Measurements from ENCODE around the gene GCLC. TPM values are rescaled to one million over a fixed set of nuclear protein-coding genes. Genes with fewer than 3 reads are reported as not detected.

Gene GCLC
- total RNA-seq, 1 donor: 26.8 TPM

DNA sequence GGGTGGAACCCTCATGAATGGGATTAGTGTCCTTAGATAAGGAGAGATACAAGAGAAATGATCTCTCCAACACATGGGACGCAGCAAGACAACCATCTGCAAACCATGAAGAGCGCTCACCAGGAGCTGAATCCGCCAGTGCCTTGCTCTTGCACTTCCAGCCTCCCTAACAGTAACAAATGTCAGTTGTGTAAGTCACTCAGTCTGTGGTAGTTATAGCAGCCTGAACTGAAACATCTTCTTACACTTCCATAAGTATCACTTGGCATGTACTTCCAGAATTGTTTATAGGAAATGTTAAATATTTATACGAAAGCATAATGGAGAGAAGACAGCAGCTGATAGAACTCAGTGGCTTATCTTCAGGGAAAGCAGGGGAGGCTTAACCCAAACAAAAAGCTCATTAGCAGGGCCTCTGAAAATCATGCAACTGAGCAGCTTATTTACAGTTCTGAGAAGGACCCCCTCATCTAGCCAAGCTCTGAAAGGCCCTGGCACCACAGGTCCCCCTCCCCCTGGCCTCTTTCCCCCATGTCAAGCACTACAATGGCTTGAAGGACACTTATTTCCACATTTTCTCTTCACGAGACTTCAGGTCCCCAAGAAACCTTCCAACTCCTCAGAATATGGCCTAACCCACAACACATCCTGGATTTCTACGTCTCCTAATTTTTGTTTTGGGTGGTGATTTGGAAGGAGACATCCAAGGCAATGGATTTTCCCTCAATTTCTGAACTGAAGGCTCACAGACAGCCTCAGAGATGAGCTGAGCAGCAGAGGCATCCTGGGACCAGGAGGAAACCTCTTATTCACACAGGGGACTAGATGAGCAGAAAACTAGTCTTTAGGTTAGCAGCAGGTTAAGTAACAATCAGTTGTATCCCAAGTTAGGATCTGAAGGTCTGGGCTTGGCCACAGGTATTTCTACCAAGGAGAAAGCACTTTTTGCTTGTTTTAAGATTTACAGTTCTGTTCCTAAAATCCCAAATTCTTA is 49.1 kb downstream of the GCLC start:
- no peak for DNase-seq (ENCODE audit: insufficient read length, low spot score, missing footprints)
- Histone ChIP-seq H3K36me3 (ENCODE audit: insufficient read depth, low read length) (no peaks in the 10 kb centered on the region), H4K20me1 (ENCODE audit: insufficient read depth, low read length) (no peaks in the 10 kb centered on the region), H3K4me1 (ENCODE audit: insufficient read depth, low read length) (peaks cover 34% of the 10 kb centered on the region), H3K79me2 (ENCODE audit: insufficient read depth, low read length) (no peaks in the 10 kb centered on the region), H3K27ac (ENCODE audit: low read depth, low read length) (no peak overlapping the region), H3K9me3 (ENCODE audit: low read depth, low read length) (no peaks in the 10 kb centered on the region), H3K4me3 (ENCODE audit: insufficient read depth, low read length) (no peak overlapping the region), H2AFZ (ENCODE audit: low read length) (no peak overlapping the region), H3K27me3 (ENCODE audit: insufficient read depth, low read length) (no peaks in the 10 kb centered on the region), H3K4me2 (ENCODE audit: insufficient read depth, low read length) (no peak overlapping the region)
- TF ChIP-seq CTCF (IDR thresholded peaks at IDR 0.05; ENCODE audit: extremely low read depth, low read depth, low read length): no peak

GRCh38 chr6:53494076-53494475 is 50.8 kb downstream of the GCLC start:
- peak; percentile 53 for DNase-seq (ENCODE audit: insufficient read length, low spot score, missing footprints)
- TF ChIP-seq CTCF (IDR thresholded peaks at IDR 0.05; ENCODE audit: extremely low read depth, low read depth, low read length): no peak
- Histone ChIP-seq H3K9me3 (ENCODE audit: low read depth, low read length) (no peaks in the 10 kb centered on the region), H2AFZ (ENCODE audit: low read length) (no peak overlapping the region), H3K79me2 (ENCODE audit: insufficient read depth, low read length) (no peaks in the 10 kb centered on the region), H3K4me1 (ENCODE audit: insufficient read depth, low read length) (peaks cover 34% of the 10 kb centered on the region), H3K27ac (ENCODE audit: low read depth, low read length) (peak overlapping the region; percentile 48), H3K27me3 (ENCODE audit: insufficient read depth, low read length) (no peaks in the 10 kb centered on the region), H3K4me2 (ENCODE audit: insufficient read depth, low read length) (peak overlapping the region; percentile 94), H3K36me3 (ENCODE audit: insufficient read depth, low read length) (no peaks in the 10 kb centered on the region), H3K4me3 (ENCODE audit: insufficient read depth, low read length) (peak overlapping the region; percentile 65), H4K20me1 (ENCODE audit: insufficient read depth, low read length) (no peaks in the 10 kb centered on the region)

- Histone ChIP-seq H2AFZ (ENCODE audit: low read length) (peak overlapping the region; percentile 43), H3K36me3 (ENCODE audit: insufficient read depth, low read length) (no peaks in the 10 kb centered on the region), H3K4me2 (ENCODE audit: insufficient read depth, low read length) (peak overlapping the region; percentile 94), H3K27ac (ENCODE audit: low read depth, low read length) (peak overlapping the region; percentile 48), H4K20me1 (ENCODE audit: insufficient read depth, low read length) (no peaks in the 10 kb centered on the region), H3K4me1 (ENCODE audit: insufficient read depth, low read length) (peaks cover 34% of the 10 kb centered on the region), H3K9me3 (ENCODE audit: low read depth, low read length) (no peaks in the 10 kb centered on the region), H3K79me2 (ENCODE audit: insufficient read depth, low read length) (no peaks in the 10 kb centered on the region), H3K27me3 (ENCODE audit: insufficient read depth, low read length) (no peaks in the 10 kb centered on the region), H3K4me3 (ENCODE audit: insufficient read depth, low read length) (peak overlapping the region; percentile 65)
- DNase-seq (ENCODE audit: insufficient read length, low spot score, missing footprints): peak; percentile 14
- no peak for TF ChIP-seq CTCF (IDR thresholded peaks at IDR 0.05; ENCODE audit: extremely low read depth, low read depth, low read length)
These were observed 51.3 kb downstream of the GCLC start for GRCh38 chr6:53493635-53494025.

Measured in osteoblast (primary cell).